Gastrocnemius medialis (tissue), 4 donors: ENCODE results near the gene GABRB1. TPM values are rescaled to one million over a fixed set of nuclear protein-coding genes. Genes with fewer than 3 reads are reported as not detected.
"Not testable (repeated sequence)": the region's sequence is repeated elsewhere in the genome, so short reads cannot be mapped to it uniquely, and the experiment has no call there.

Experiments used
- ATAC-seq, 2 donors: fragments of 150-250 bp; one replicate each; pipeline ENCODE4 v1.9.1; 2016
- DNase-seq, 2 donors: peaks; one replicate each; pipeline ENCODE4 v3.0.0-alpha.2; 2019
- H3K27ac ChIP-seq, 4 donors: fragments of 200-600 bp; sonication (generic); 1 replicate in 1 of 4; 2 replicates in 3 of 4; pipeline ENCODE4 v1.5.1; 2016 to 2018; ENCODE audit warnings: mild to moderate bottlenecking in 2 of 4, moderate library complexity in 1 of 4
- H3K27me3 ChIP-seq, 3 donors: fragments of 200-600 bp; sonication (generic) in 2 of 3; 1 replicate in 1 of 3; 2 replicates in 2 of 3; pipeline versions ENCODE4 v1.5.1 to v1.6.0; 2016 to 2019; ENCODE audit warnings: mild to moderate bottlenecking in 1 of 3, moderate library complexity in 1 of 3
- H3K36me3 ChIP-seq, 2 donors: fragments of 200-600 bp; sonication (generic) in 1 of 2; one replicate each; pipeline ENCODE4 v1.5.1; 2017 to 2018
- H3K4me1 ChIP-seq, 2 donors: fragments of 200-600 bp; sonication (generic) in 1 of 2; one replicate each; pipeline ENCODE4 v1.5.1; 2016 to 2017; ENCODE audit warnings: mild to moderate bottlenecking in 2 of 2
- H3K4me3 ChIP-seq, 4 donors: fragments of 200-600 bp; sonication (generic) in 3 of 4; 1 replicate in 1 of 4; 2 replicates in 3 of 4; pipeline ENCODE4 v1.5.1; 2016 to 2019; ENCODE audit warnings: mild to moderate bottlenecking in 2 of 4
- H3K9me3 ChIP-seq, 3 donors: fragments of 200-600 bp; sonication (generic) in 2 of 3; 1 replicate in 1 of 3; 2 replicates in 2 of 3; pipeline ENCODE4 v1.5.1; 2016 to 2019
- CTCF ChIP-seq, 5 experiments: fragments of 450-650 bp in 3 of 5; fragments of 200-600 bp in 2 of 5; sonication (generic) in 2 of 5; IDR thresholded peaks in 4 of 5; conservative IDR thresholded peaks in 1 of 5; 1 replicate in 4 of 5; 2 replicates in 1 of 5; pipeline ENCODE4 v1.5.1; 2016 to 2019; ENCODE audit warnings: antibody characterized with exemption in 5 of 5, mild to moderate bottlenecking in 3 of 5, moderate library complexity in 3 of 5
- POLR2A ChIP-seq, 2 donors: fragments of 450-650 bp; IDR thresholded peaks; one replicate each; pipeline ENCODE4 v1.6.1; 2017; ENCODE audit warnings: antibody characterized with exemption in 2 of 2, mild to moderate bottlenecking in 2 of 2, moderate library complexity in 2 of 2
- in situ Hi-C, 4 donors: fragments of 200-750 bp; cut with MboI; loops; one replicate each; pipeline versions ENCODE4 v1.15.0 to v1.8.0; 2017; ENCODE audit warnings: low sequenced_read_pairs in 4 of 4
- intact Hi-C: fragments of 100-400 bp; cut with DNase I; formaldehyde crosslinking; loops from one replicate; pipeline ENCODE4 v1.15.1; 2023; ENCODE audit warnings: low total_unique reads
- total RNA-seq, 4 donors: library from RNA; depleted of rRNA; stranded (reverse); fragments of >200 nt; gene quantifications; one replicate each; pipeline versions ENCODE4 v1.1.0 to v1.2.3, GENCODE V29; 2016

Gene GABRB1
- total RNA-seq, 4 donors from 2014 or later, result not detected

- Histone ChIP-seq H3K4me3 (no peak overlapping the region), H3K27ac (no peak overlapping the region), H3K4me1 (no peaks in the 10 kb centered on the region), H3K9me3 (no peaks in the 10 kb centered on the region), H3K27me3 (no peaks in the 10 kb centered on the region), H3K36me3 (no peaks in the 10 kb centered on the region)
- no peak for TF ChIP-seq CTCF (IDR thresholded peaks at IDR 0.05 in 4 of 5, conservative IDR thresholded peaks at IDR 0.05 in 1 of 5)
- TF ChIP-seq POLR2A (IDR thresholded peaks at IDR 0.05), result no peak
- ATAC-seq (no peak), DNase-seq (no peak)
- in situ Hi-C loops (no loop called here), intact Hi-C loops (no loop called here)
Measured at GRCh38 chr4:47373709-47374108, 342.3 kb downstream of the GABRB1 start.

- DNase-seq, result no peak
- in situ Hi-C loops (no loop called here), intact Hi-C loops (no loop called here)
Measured at GRCh38 chr4:47374477-47374876, 343.1 kb downstream of the GABRB1 start.

GRCh38 chr4:47378021-47378530 is 346.7 kb downstream of the GABRB1 start:
- in situ Hi-C loops, H3K27me3 ChIP-seq, ATAC-seq, H3K4me3 ChIP-seq, DNase-seq, H3K27ac ChIP-seq, intact Hi-C loops, H3K4me1 ChIP-seq, H3K9me3 ChIP-seq, H3K36me3 ChIP-seq: not testable (repeated sequence)

More at GRCh38 chr4:47374477-47374876, 343.1 kb downstream of the GABRB1 start:
- no peak for ATAC-seq
- Histone ChIP-seq H3K36me3 (no peaks in the 10 kb centered on the region), H3K4me1 (no peaks in the 10 kb centered on the region), H3K4me3 (no peak overlapping the region), H3K27ac (no peak overlapping the region), H3K27me3 (no peaks in the 10 kb centered on the region), H3K9me3 (no peaks in the 10 kb centered on the region)
- no peak for TF ChIP-seq CTCF (IDR thresholded peaks at IDR 0.05 in 4 of 5, conservative IDR thresholded peaks at IDR 0.05 in 1 of 5)

GRCh38 chr4:47381172-47381571 is 349.8 kb downstream of the GABRB1 start:
- intact Hi-C loops (no loop called here), in situ Hi-C loops (no loop called here)

GRCh38 chr4:47382846-47383360 is 351.5 kb downstream of the GABRB1 start:
- ATAC-seq, result no peak
- DNase-seq, result no peak
- no peaks in the 10 kb centered on the region for H3K9me3 ChIP-seq
- H3K27ac ChIP-seq, result no peak overlapping the region
- H3K36me3 ChIP-seq, result no peaks in the 10 kb centered on the region
- H3K4me3 ChIP-seq, result no peak overlapping the region
- in situ Hi-C loops, result no loop called here
- no peaks in the 10 kb centered on the region for H3K27me3 ChIP-seq
- no peaks in the 10 kb centered on the region for H3K4me1 ChIP-seq
- TF ChIP-seq CTCF (IDR thresholded peaks at IDR 0.05 in 4 of 5, conservative IDR thresholded peaks at IDR 0.05 in 1 of 5) (no peak), POLR2A (IDR thresholded peaks at IDR 0.05) (no peak)
- intact Hi-C loops, result no loop called here

More at GRCh38 chr4:47381172-47381571, 349.8 kb downstream of the GABRB1 start:
- TF ChIP-seq POLR2A (IDR thresholded peaks at IDR 0.05) (no peak), CTCF (IDR thresholded peaks at IDR 0.05 in 4 of 5, conservative IDR thresholded peaks at IDR 0.05 in 1 of 5) (no peak)
- ATAC-seq (no peak), DNase-seq (no peak)
- no peak overlapping the region for H3K27ac ChIP-seq
- H3K9me3 ChIP-seq, result no peaks in the 10 kb centered on the region
- H3K4me3 ChIP-seq, result no peak overlapping the region
- no peaks in the 10 kb centered on the region for H3K4me1 ChIP-seq
- no peaks in the 10 kb centered on the region for H3K36me3 ChIP-seq
- no peaks in the 10 kb centered on the region for H3K27me3 ChIP-seq
